HEK293T (cell line): ENCODE results near the gene LMNB1.

Source experiments
- ELF4 ChIP-seq: fragments of 450-650 bp; IDR thresholded peaks from 2 replicates; pipeline ENCODE4 v1.6.1; 2017; ENCODE audit warnings: antibody characterized with exemption
- HDGF ChIP-seq: fragments of 450-650 bp; IDR thresholded peaks from 2 replicates; pipeline ENCODE4 v1.6.1; 2017; ENCODE audit warnings: antibody characterized with exemption, borderline replicate concordance
- TARDBP ChIP-seq: fragments of 450-650 bp; IDR thresholded peaks from 2 replicates; pipeline ENCODE4 v1.6.1; 2016

DNA sequence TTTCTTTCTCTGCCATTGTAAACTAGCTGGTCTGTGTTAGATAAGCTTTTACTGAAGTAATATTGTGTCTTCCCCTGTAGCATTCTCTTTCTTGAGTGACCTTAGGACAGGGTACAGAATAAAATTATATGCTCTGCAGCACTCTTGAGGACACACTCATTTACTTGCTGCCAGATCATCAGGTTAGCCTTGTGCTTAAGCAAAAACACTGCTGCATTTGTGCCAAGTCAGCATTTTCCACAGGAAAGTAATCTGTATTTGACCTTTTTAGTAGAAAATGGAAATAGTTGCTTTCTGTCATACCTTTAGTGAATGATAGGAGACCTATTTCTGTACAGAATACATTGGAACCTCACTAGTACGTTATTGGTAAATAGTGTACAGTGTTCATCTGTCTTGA, 54.2 kb downstream of the LMNB1 start:
- TF ChIP-seq HDGF: no peak
- TF ChIP-seq TARDBP: no peak
- TF ChIP-seq ELF4: no peak
